ENCODE data around the gene PRSS22.
A peak's percentile ranks its signal among the peaks of the same experiment; 100 is the strongest.

Gene PRSS22

GRCh38 chr16:2840914-2841313, 17.1 kb downstream of the PRSS22 start:
- no peak for TF ChIP-seq CTCF (IDR thresholded peaks at IDR 0.05; ENCODE audit: low read depth, low read length)
- DNase-seq (ENCODE audit: low read depth in 2 of 2): no peak
- H3K4me3 ChIP-seq (replicated peaks in 1 of 2; ENCODE audit: low read depth in 2 of 2, low read length in 2 of 2): no peak overlapping the region

- H3K4me3 ChIP-seq (replicated peaks in 1 of 2; ENCODE audit: low read depth in 2 of 2, low read length in 2 of 2): no peak overlapping the region
- DNase-seq (ENCODE audit: low read depth in 2 of 2): no peak
- no peak for TF ChIP-seq CTCF (IDR thresholded peaks at IDR 0.05; ENCODE audit: low read depth, low read length)
Observed at GRCh38 chr16:2839650-2840450, 18.1 kb downstream of the PRSS22 start.

- H3K4me3 ChIP-seq (replicated peaks in 1 of 2; ENCODE audit: low read depth in 2 of 2, low read length in 2 of 2): no peak overlapping the region
- DNase-seq (ENCODE audit: low read depth in 2 of 2): peak; percentile 84 to 85
- peak; percentile 97 for TF ChIP-seq CTCF (IDR thresholded peaks at IDR 0.05; ENCODE audit: low read depth, low read length)
Observed at GRCh38 chr16:2838928-2839327, 19.0 kb downstream of the PRSS22 start.

- no peak for DNase-seq (ENCODE audit: low read depth in 2 of 2)
- TF ChIP-seq CTCF (IDR thresholded peaks at IDR 0.05; ENCODE audit: low read depth, low read length): no peak
- H3K4me3 ChIP-seq (replicated peaks in 1 of 2; ENCODE audit: low read depth in 2 of 2, low read length in 2 of 2): no peak overlapping the region
Observed at GRCh38 chr16:2836646-2837508, 21.1 kb downstream of the PRSS22 start.

- H3K4me3 ChIP-seq (replicated peaks in 1 of 2; ENCODE audit: low read depth in 2 of 2, low read length in 2 of 2): no peak overlapping the region
- no peak for TF ChIP-seq CTCF (IDR thresholded peaks at IDR 0.05; ENCODE audit: low read depth, low read length)
- DNase-seq (ENCODE audit: low read depth in 2 of 2): peak; percentile 88 to 91
Observed at GRCh38 chr16:2835638-2836493, 22.1 kb downstream of the PRSS22 start.

- TF ChIP-seq CTCF (IDR thresholded peaks at IDR 0.05; ENCODE audit: low read depth, low read length): no peak
- H3K4me3 ChIP-seq (replicated peaks in 1 of 2; ENCODE audit: low read depth in 2 of 2, low read length in 2 of 2): no peak overlapping the region
- no peak for DNase-seq (ENCODE audit: low read depth in 2 of 2)
Observed at GRCh38 chr16:2834968-2835367, 23.0 kb downstream of the PRSS22 start.
